ENCODE measurements around the gene PCDHGC5.

The PCDHGC5 gene

GRCh38 chr5:141513627-141514329 is 24.9 kb downstream of the PCDHGC5 start:
- DNase-seq: peak in 3 of 4 experiments; percentile 8 to 19 (median 18)

- DNase-seq: no peak
These were observed 25.7 kb downstream of the PCDHGC5 start for GRCh38 chr5:141514330-141515133.

- DNase-seq: no peak
These were observed 26.3 kb downstream of the PCDHGC5 start for GRCh38 chr5:141515141-141515540.

GRCh38 chr5:141515946-141516671 is 27.2 kb downstream of the PCDHGC5 start:
- no peak for DNase-seq

GRCh38 chr5:141516672-141517025 is 27.8 kb downstream of the PCDHGC5 start:
- no peak for DNase-seq

GRCh38 chr5:141517312-141517711 is 28.4 kb downstream of the PCDHGC5 start:
- DNase-seq: no peak

GRCh38 chr5:141517880-141518617 is 29.2 kb downstream of the PCDHGC5 start:
- DNase-seq: no peak

- DNase-seq: no peak
These were observed 29.7 kb downstream of the PCDHGC5 start for GRCh38 chr5:141518618-141519015.

- no peak for DNase-seq
These were observed 31.0 kb downstream of the PCDHGC5 start for GRCh38 chr5:141519605-141520565.

- DNase-seq: no peak
These were observed 32.4 kb downstream of the PCDHGC5 start for GRCh38 chr5:141521244-141521781.

- no peak for DNase-seq
These were observed 33.4 kb downstream of the PCDHGC5 start for GRCh38 chr5:141522301-141522700.

GRCh38 chr5:141523991-141524390 is 35.1 kb downstream of the PCDHGC5 start:
- DNase-seq: no peak

GRCh38 chr5:141524604-141525597 is 36.0 kb downstream of the PCDHGC5 start:
- peak in 2 of 4 experiments; percentile 11 to 47 for DNase-seq

GRCh38 chr5:141525653-141526052 is 36.8 kb downstream of the PCDHGC5 start:
- no peak for DNase-seq

- no peak for DNase-seq
These were observed 38.5 kb downstream of the PCDHGC5 start for GRCh38 chr5:141527426-141527825.

- no peak for DNase-seq
These were observed 39.6 kb downstream of the PCDHGC5 start for GRCh38 chr5:141528291-141528984.

- no peak for DNase-seq
These were observed 40.1 kb downstream of the PCDHGC5 start for GRCh38 chr5:141529002-141529401.

- DNase-seq: no peak
These were observed 41.0 kb downstream of the PCDHGC5 start for GRCh38 chr5:141529873-141530272.

- no peak for DNase-seq
These were observed 43.8 kb downstream of the PCDHGC5 start for GRCh38 chr5:141532726-141533125.

All from activated naive CD4-positive, alpha-beta T cell (primary cell).